ENCODE measurements around the gene ALDH16A1.

Gene ALDH16A1

GRCh38 chr19:49453013-49453756 lies at the start of gene ALDH16A1:
ALDH16A1 (plus strand) TSS chr19:49453225; CDS start chr19:49453332, 107 bp downstream.
- peak; percentile 99 for DNase-seq

- no peak for DNase-seq
These were observed 49.4 kb upstream of the ALDH16A1 start for GRCh38 chr19:49403404-49404187.

DNA sequence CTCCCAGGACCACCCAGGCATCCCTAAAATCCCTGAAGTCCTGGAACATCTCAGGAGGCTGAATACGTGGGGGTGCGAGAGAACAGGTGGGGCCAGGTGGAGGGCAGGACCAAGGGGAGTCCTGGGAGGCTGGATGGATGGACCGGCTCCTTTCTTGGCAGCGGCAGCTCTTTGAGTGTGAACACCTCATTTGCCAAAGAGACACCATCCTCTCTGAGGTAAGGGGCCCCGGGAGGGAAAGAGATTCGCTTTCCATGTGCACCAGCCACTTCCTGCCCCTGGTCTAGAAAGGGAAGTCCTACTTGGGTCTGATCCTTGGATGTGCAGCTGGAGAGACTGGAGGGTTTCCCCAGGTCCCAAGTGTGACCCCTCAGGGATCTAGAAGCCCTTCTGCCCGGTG lies 45.9 kb upstream of the ALDH16A1 start:
- no peak for DNase-seq

DNA sequence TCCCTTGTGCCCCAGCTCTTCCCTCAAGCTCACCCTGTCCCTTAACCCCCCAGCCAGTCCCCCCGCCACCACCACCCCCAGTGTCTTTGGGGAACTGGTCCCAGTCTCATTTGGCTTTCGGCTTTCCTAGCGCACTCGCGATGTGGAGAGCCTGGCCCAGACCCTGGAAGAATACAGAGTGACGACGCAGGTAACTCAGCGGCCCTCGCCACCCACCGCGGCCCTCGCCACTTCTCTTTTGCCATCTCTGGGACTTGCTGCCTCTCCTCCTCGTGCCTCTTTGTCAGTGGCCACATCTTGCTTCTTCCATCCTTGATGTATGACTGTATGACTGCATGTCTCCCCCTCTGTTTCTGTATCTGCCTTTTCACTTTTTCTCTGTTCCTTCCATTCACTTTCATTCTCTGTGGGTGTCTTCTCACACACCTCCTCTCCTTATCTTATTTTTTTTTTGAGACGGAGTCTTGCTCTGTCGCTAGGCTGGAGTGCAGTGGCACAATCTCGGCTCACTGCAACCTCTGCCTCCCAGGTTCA lies 45.5 kb upstream of the ALDH16A1 start:
- no peak for DNase-seq

DNA sequence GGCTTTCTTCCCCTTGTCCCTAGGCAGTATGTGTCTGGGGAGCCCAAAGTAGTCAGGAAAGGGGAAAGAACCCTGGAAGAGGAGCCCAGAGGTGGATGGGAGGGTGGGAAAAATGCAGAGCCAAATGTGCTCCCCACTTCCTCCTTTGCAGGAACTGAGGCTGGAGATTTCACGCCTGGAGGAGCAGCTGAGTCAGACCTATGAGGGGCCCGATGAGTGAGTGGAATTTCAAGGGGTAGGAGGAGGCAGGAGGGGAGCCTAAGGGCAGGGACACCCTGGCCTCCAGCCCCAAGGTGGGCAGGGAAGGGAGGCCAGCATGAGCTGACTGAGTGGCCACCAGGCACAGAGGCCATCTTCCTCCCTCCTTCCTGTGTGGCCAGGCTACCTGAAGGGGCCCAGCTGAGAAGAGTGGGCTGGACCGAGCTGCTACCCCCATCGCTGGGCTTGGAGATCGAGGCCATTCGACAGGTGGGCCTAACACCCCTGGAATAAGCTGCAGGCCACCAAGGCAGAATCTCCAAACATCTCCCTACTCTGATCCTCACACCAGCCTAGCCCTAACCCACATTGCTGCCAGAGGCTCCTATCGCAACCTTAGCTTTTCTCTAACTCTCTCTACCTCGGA lies 44.1 kb upstream of the ALDH16A1 start:
- no peak for DNase-seq

GRCh38 chr19:49409441-49410029 lies 43.5 kb upstream of the ALDH16A1 start:
- no peak for DNase-seq

DNA sequence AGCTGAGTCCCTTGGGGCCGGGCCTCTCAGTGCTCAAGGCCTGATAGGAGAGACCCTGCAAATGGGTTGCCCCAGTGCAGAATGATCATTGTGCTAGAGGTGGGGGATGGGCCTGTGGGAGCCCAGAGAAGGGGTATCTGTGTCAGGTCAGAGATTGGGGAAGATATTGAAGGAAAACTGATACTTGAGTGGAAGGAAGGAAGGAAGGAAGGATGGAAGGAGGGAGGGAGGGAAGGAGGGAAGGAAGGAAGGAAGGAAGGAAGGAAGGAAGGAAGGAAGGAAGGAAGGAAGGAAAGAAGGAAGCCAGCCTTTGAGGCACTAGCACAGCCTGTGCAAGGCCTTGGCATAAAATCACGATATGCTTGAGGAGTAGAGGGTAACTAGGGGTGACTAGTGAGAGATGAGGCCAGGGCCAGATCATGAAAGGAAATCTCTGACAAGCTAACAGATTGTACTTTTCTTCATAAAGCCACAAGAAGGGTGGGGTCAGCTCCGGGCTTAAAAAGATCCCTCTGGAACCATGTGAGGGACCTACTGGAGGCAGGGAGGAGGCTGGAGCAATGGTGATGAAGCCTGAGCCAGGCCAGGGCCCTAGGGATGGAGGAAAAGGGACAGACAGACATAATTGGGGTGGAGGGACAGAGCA lies 41.2 kb upstream of the ALDH16A1 start:
- DNase-seq: no peak

GRCh38 chr19:49413348-49413747 lies 39.7 kb upstream of the ALDH16A1 start:
- peak; percentile 72 for DNase-seq

DNA sequence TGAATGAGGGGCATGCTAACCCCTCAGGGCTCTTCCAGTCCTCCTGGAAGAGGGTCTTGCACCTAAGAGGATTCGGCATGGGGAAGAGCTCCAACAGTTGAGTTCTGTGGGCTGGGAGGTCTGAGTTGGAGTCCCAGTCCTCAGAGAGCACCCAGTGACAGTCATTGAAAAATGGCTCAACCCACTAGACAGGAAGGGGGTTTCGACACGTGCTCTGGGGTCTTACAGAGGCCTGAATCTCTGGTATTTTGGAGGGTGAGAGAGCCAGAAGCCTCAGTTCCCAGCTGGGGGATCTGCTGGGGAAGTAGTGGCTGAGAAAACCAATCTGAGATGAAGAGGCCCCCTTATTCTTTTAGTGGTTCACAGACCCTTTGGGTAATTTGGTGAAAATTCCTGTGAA lies 38.8 kb upstream of the ALDH16A1 start:
- no peak for DNase-seq

GRCh38 chr19:49415102-49415809 lies 37.8 kb upstream of the ALDH16A1 start:
- DNase-seq: no peak

DNA sequence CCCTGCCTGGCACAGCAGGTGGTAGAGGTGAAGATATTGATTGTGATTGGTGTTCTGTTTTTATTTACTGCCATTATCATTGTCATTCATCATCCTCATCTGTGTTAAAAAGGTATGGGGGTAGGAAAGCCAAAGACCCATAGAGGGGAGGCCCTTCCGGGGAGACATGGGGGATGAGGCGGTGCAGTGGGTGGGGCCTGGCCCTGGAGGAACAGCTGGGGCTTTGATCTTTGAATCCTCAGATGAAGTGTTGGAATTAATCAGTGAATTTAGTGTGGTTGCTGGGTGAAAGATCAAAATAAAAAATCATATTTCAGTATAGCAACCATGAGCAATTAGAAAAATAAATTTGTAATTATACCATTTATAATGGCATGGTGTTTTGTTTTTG lies 37.2 kb upstream of the ALDH16A1 start:
- no peak for DNase-seq

DNA sequence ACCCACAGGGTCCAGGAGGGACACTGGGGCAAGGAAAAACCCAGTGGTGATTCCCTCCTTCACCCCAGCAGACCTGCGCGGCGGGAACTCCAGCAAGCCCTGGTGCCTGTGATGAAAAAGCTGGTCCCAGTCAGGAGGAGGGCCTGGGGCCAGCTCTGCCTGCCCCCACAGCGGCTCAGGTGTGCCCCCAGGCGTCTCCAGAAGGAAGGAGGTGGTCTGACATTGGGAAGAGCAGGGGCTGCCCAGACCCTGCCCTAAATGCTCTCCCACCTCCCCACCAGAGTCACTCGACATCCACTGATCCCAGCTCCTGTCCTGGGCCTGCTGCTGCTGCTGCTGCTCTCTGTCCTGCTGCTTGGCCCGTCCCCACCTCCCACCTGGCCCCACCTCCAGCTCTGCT lies 35.9 kb upstream of the ALDH16A1 start:
- DNase-seq: no peak

- DNase-seq: no peak
These were observed 34.5 kb upstream of the ALDH16A1 start for GRCh38 chr19:49418511-49418910.

GRCh38 chr19:49419173-49419572 lies 33.9 kb upstream of the ALDH16A1 start:
- DNase-seq: no peak

DNA sequence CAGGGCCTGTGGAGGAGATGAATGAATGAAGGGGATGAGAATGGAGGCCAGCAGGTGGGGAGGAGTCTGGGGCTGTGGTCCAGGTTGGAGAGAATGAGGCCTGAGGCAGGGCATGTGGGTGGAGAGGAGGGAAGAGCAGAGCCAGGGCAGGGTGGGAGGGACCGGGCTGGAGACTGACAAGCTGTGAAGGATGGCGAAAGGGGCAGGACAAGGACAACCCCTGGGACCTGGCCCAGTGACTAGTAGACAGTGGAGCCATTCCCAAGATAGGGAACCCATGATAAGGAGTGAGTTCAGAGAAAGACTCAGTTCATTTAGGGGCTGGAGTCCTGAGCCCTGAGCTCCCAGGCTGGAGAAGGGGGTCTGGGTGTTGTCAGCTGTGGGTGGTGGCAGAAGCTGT lies 32.8 kb upstream of the ALDH16A1 start:
- DNase-seq: no peak

GRCh38 chr19:49421039-49421877 lies 31.8 kb upstream of the ALDH16A1 start:
- DNase-seq: peak; percentile 75

DNA sequence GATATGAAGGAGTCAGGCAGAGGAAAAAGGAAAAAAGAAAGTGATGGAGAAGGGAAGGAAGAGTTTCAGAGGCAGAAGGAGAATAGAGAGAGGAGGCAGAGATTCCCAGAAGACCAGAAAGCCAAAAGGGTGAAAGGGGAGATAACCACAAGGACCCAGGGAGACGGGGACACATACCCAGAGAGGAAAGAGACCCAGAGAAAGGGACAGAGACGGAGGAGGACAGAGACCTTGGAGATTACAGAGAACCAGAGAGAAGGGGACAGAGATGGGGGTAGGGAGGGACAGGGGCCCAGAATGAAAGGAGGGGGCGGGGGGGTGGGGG lies 31.2 kb upstream of the ALDH16A1 start:
- no peak for DNase-seq

DNA sequence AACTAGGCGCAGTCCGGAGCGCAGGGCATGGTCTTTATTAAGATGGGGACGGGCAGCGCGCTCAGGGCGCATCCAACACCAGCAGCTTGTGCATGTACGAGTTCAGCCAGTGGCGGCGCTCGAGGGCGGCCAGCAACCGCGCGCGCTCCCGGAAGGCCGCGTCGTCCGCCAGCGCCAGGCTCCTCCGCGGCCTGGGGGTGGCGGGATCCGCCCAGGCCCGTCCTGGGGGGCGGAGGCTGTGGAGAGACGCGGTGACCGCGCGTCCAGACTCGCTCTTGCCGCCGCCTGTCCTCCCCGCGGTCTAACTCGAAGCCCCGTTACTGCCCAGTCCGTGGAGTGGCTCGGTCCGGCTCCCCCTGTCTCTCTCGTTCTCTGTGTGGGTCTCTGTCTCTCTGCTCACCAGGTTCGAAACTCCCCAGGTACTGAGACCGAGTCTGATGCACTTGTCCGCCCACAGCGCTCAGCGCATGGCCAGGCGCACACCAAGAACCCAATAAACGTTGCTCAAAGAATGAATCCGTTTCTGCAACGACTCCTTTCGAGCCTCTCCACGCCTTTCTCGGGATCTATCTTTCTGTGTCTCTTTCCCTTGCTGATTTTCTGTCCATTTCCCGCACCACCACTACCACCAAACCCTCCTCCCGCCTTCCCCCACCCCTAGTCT lies 30.5 kb upstream of the ALDH16A1 start:
- DNase-seq: no peak

GRCh38 chr19:49423071-49423984 lies 29.7 kb upstream of the ALDH16A1 start, which contains the start of gene PTH2:
PTH2 (minus strand) TSS chr19:49423441; CDS start chr19:49423339, 102 bp downstream.
- DNase-seq: no peak

DNA sequence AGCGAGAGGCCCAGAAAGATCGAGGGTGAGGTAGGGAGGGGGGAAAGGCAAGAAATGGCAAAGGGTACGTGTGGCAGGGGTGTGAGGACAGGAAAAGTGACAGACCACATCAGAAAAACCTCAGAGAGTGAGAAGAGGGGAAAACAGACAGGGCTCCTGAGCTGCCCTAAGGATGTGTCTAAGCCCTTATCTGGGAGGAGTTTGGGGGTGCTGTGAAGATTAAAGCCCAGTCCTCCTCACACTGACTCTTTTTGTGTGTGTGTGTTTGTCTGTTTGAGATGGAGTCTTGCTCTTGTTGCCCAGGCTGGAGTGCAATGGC lies 29.1 kb upstream of the ALDH16A1 start:
- DNase-seq: no peak

All from right hindlimb (tissue), 1 donor.